ENCODE results near the gene JAK1.
A peak's percentile ranks its signal among the peaks of the same experiment; 100 is the strongest.

JAK1 gene

GRCh38 chr1:64979358-64979757 is 13.0 kb upstream of the JAK1 start:
- no peak for DNase-seq

DNA sequence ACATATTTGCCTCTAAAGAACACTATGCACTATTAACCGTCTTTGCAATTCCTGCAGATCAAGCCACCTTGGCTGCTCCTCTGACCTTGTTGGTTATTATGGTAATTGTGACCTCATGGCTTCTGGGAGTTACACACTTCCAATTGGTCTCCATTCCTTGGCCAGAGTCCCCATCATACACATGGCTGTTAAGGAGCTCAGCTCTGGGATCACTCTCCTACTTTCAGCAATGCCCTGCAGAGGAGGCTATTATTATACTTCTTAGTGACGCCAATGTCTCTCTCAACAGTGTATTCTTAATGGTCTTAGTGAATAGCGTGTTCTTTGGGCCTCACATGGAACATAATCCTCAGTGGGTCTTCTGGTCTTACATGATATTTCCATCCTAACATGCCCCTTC is 10.0 kb upstream of the JAK1 start:
- DNase-seq, result no peak

- no peak for DNase-seq
Observed at GRCh38 chr1:64975740-64976139, 9.4 kb upstream of the JAK1 start.

GRCh38 chr1:64975127-64975526 is 8.8 kb upstream of the JAK1 start:
- no peak for DNase-seq

- DNase-seq, result no peak
Observed at GRCh38 chr1:64974288-64974825, 8.0 kb upstream of the JAK1 start.

DNA sequence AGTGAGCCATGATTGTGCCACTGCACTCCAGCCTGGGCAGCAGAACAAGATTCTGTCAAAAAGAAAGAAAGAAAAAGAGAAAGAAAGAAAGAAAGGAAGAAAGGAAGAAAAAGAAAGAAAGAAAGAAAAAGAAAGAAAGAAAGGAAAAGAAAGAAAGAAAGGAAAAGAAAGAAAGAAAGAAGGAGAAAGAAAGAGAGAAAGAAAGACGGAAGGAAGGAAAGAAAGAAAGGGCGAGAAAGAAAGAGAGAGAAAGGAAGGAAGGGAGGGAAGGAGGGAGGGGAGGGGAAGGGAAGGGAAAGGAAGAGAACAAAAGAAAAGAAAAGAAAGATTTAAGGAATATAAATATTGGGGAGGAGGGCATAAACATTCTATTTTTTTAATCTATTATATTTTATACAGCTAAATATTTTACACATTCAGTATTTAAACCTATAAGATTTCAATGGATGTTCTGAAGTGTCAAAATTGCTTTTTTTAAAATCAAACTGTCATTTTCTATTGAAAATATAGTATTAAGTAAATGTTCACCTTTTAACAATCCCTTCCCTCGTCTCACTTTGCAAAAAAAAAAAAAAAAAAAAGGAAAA is 6.8 kb upstream of the JAK1 start:
- no peak for DNase-seq

GRCh38 chr1:64969305-64970046 is 3.1 kb upstream of the JAK1 start:
- DNase-seq, result no peak

GRCh38 chr1:64967381-64967780 is 1.0 kb upstream of the JAK1 start:
- no peak for DNase-seq

DNA sequence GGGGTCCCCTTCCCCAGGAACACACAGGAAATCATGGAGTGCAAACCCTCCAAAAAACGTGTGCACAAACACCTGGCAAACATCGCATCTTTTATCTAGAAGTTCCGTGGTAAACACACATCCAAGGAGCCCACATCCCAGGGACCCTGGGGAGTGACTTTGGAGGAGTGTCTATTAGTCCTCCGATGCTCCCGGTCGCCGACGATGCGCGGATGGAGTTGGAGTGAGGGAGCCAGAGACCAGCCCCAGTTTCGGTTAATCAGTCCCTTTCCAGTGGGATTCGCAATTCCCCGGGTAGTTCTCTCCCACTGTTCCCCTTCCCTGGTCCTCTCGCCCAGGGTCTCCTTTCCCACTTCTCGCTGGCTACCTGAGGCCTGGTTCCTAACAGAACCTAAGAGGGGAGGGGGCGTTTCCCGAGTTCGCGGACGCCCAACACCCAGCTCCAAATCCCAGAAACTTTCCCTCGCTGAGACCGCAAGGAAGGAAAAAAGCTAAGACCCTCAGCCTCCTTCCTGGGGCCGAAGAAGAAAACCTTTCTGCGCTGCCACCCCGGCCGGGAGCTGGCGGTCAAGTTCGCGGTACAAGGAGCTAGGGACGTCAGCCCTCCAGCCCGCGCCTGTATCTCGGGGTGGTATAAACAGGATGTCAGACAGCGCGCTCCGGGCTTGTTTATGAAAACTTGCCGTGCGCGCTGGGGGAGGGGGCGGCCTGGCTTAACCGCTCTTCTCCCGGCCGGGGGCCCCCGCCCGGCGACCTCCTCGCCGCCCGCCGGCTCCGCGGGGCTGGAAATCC is 787 bp downstream of the JAK1 start:
- peak; percentile 83 for DNase-seq

DNA sequence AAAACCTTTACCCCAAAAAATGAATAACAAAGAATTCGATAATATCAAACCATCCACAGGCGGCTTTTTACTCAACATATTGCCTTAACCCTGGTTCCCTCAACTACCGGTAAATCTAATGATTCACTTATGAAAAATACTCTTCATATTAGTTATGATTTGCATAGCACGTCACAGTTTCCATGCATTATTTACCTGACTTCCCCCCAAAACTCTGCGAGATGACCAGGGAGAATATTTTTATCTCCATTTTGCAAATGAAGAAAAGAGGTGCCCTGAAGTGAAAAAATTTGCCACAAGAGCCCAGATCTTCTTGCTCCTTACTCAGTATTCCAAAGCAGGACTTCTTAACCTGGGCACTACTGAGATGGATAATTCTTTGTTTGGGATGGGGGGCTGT is 2.9 kb downstream of the JAK1 start:
- no peak for DNase-seq

- DNase-seq, result no peak
Observed at GRCh38 chr1:64962441-64962840, 3.9 kb downstream of the JAK1 start.

- no peak for DNase-seq
Observed at GRCh38 chr1:64961923-64962322, 4.4 kb downstream of the JAK1 start.

DNA sequence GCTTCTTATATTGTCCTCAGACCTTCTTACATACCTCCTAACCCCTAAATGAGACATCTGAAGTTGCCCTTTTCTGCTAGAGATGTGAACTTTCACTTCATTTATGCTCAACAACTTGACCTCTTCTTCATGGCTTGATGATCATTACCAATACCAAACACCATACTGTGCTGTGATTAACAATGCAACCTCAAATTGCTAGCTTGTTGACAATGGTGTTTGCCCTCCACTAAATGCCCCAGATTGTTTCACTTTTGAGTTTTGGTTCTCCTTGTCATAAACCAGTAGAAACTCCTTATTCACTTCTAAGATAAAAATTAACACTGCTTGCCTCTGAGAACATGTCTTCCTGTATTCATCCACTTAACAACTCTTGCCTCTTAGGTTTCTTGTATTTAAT is 5.6 kb downstream of the JAK1 start:
- no peak for DNase-seq

- DNase-seq, result no peak
Observed at GRCh38 chr1:64959986-64960385, 6.4 kb downstream of the JAK1 start.

GRCh38 chr1:64956733-64957441 is 9.5 kb downstream of the JAK1 start:
- no peak for DNase-seq

DNA sequence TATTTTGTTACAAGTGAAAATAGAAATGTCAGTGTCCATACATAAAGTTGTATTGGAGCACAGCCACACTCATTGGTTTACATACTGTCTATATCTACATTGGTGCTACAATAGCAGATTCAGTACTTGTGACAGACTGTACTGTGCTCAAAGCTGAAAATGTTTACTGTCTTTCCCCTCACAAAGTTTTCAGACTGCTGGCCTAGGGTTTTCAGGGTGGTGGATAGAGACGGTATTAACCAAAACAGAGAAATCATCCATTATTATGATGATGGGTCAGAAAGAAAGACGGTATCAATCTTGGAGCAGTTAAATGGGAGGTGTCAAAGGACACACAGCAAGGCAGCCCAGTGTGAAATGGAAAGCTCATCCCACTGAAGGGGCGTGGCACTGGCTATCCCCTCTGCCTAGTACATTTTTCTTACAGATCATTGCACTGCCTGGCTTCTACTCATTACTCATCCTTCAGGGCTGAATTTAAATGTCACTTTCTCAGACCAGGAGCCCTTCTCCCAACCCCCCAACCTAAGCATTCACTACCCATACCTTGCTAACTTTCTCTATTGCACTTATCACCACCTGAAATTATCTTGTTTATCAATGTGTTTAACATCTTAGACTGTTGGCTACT is 10.2 kb downstream of the JAK1 start:
- DNase-seq, result no peak

GRCh38 chr1:64955097-64956009 is 11.0 kb downstream of the JAK1 start:
- DNase-seq, result no peak

- no peak for DNase-seq
Observed at GRCh38 chr1:64953241-64953640, 13.1 kb downstream of the JAK1 start.

GRCh38 chr1:64950284-64950809 is 16.0 kb downstream of the JAK1 start:
- no peak for DNase-seq

DNA sequence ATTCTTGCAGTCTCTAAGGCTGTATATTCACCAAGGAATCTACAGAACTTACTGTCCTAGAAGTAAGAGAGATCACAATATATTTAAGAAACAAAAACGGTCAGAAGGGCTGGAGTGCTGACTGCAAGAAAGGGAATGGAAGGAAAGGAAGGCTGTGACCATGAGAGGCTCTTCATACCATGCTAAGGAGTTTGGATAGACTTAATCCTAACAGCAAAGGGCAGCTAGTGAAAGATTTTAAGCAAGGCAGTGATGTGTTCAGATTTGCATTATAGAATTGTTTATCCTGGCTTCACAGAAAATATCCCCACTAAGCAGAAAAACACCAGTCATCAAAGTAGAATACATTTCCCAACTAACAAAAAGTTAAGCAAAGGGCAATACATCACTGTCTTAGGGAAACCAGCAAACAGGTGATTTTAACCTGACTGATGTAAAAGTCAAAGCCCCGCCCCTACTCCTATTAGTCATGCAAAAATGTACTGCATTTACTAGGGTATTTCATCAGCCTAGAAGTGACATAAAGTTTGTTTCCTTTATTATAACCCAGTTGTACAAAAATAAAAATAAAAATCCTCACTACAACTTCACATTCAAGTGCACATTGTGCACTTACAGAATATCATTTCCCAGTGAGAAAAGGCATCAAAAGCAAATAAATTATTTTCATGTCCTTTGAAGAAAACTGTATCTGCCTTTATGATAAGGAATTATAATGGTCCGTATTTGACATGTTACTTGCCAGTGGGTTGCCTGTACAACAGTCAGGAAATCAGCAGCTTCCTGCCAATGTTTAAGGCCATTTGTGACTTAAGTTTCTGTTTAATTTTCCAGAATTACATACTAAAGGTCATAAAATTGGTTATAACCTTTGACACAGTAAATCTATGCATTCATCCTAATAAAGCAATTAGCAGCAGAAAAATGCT is 17.2 kb downstream of the JAK1 start:
- DNase-seq, result no peak
